ENCODE measurements around the gene DIPK1C.

DNA sequence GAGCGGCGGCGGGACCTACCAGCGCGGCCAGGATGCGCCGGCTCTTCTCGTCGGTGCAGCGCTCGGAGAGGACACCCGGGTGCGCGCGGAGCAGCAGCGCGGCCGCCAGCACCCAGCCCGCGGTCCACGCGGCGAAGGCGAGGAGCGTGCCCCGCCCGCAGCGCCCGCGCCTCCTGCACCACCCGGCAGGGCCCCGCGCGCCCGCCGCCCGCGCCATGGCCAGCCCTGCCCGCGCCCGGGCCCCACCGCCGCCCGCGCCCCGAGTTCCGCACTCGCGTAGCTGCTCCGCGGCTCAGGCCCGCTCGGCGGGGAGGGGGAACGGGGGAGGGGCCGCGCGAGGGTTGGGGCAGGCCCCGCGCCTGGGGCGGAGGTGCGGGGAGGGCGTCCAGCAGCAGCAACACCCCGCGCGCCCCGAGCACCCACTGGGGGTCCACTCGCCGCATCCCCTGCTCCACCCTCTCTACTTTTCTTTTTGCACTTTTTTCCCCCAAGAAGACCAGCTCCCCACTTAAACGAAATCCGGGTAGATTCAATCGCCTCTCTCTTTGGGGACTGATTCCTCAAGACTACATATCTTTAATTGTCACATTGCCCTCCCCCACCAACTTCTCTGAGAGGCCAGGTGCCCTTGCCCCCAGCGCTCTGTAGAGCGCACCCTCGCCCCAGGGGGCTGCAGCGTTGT is at the start of gene DIPK1C:
- TF ChIP-seq POLR2A (IDR thresholded peaks at IDR 0.05) (no peak), POLR2AphosphoS5 (IDR thresholded peaks at IDR 0.05) (no peak)

All from transverse colon (tissue), 3 donors.